Liver (tissue), 9 donors: ENCODE results near the gene RNF112. TPM values are rescaled to one million over a fixed set of nuclear protein-coding genes. Genes with fewer than 3 reads are reported as not detected.

Experiments
- DNase-seq: peaks from one replicate; pipeline ENCODE4 v3.0.0-alpha.2; 2017; ENCODE audit warnings: low spot score
- H3K27ac ChIP-seq, 2 donors: one replicate each; pipeline ENCODE4 v1.7.0; 2013; ENCODE audit warnings: inconsistent platforms in 2 of 2, low read length in 2 of 2, control low read depth in 1 of 2, low read depth in 1 of 2, mild to moderate bottlenecking in 1 of 2
- H3K27me3 ChIP-seq, 4 donors: one replicate each; pipeline versions ENCODE4 v1.6.1 to v1.7.0; 2013; ENCODE audit warnings: low read length in 3 of 4, inconsistent platforms in 1 of 4, mild to moderate bottlenecking in 1 of 4, moderate library complexity in 1 of 4; ENCODE audit not compliant: control insufficient read depth in 4 of 4, insufficient read depth in 4 of 4
- H3K36me3 ChIP-seq, 4 donors: one replicate each; pipeline versions ENCODE4 v1.6.1 to v1.7.0; 2013; ENCODE audit warnings: low read length in 3 of 4, mild to moderate bottlenecking in 3 of 4, low read depth in 1 of 4, moderate library complexity in 1 of 4; ENCODE audit not compliant: control insufficient read depth in 4 of 4, insufficient read depth in 3 of 4
- H3K4me1 ChIP-seq, 4 donors: one replicate each; pipeline versions ENCODE4 v1.6.1 to v1.7.0; 2013; ENCODE audit warnings: low read length in 3 of 4, mild to moderate bottlenecking in 3 of 4, moderate library complexity in 1 of 4; ENCODE audit not compliant: control insufficient read depth in 4 of 4, insufficient read depth in 4 of 4
- H3K4me3 ChIP-seq, 3 donors: one replicate each; pipeline versions ENCODE4 v1.6.1 to v1.7.0; 2013; ENCODE audit warnings: low read length in 3 of 3, control low read depth in 1 of 3, low read depth in 1 of 3, mild to moderate bottlenecking in 1 of 3
- H3K9ac ChIP-seq, 2 donors: one replicate each; pipeline ENCODE4 v1.7.0; 2013; ENCODE audit warnings: low read length in 2 of 2, mild to moderate bottlenecking in 2 of 2, moderate library complexity in 2 of 2, control low read depth in 1 of 2, low read depth in 1 of 2
- H3K9me3 ChIP-seq, 4 donors: one replicate each; pipeline versions ENCODE4 v1.6.1 to v1.7.0; 2013; ENCODE audit warnings: low read length in 3 of 4; ENCODE audit not compliant: control insufficient read depth in 4 of 4
- EGR1 ChIP-seq, 2 donors: IDR thresholded peaks; 2 replicates each; pipeline ENCODE4 v1.6.1; 2016 to 2018; ENCODE audit warnings: antibody characterized with exemption in 2 of 2, low read depth in 2 of 2
- FOXA1 ChIP-seq: IDR thresholded peaks from 2 replicates; pipeline ENCODE4 v1.6.1; 2016; ENCODE audit warnings: antibody characterized with exemption
- FOXA2 ChIP-seq: IDR thresholded peaks from 2 replicates; pipeline ENCODE4 v1.6.1; 2016; ENCODE audit warnings: antibody characterized with exemption
- GABPA ChIP-seq, 2 donors: IDR thresholded peaks in 1 of 2; conservative IDR thresholded peaks in 1 of 2; 2 replicates each; pipeline ENCODE4 v1.6.1; 2016; ENCODE audit warnings: antibody characterized with exemption in 2 of 2, mild to moderate bottlenecking in 1 of 2, moderate library complexity in 1 of 2
- HNF4A ChIP-seq, 2 donors: conservative IDR thresholded peaks; 2 replicates each; pipeline ENCODE4 v1.6.1; 2016; ENCODE audit warnings: antibody characterized with exemption in 2 of 2, mild to moderate bottlenecking in 2 of 2
- HNF4G ChIP-seq: IDR thresholded peaks from 2 replicates; pipeline ENCODE4 v1.6.1; 2016; ENCODE audit warnings: antibody characterized with exemption
- JUND ChIP-seq, 2 donors: IDR thresholded peaks; 2 replicates each; pipeline ENCODE4 v1.6.1; 2016; ENCODE audit warnings: antibody characterized with exemption in 2 of 2
- NR2F2 ChIP-seq: IDR thresholded peaks from 2 replicates; pipeline ENCODE4 v1.6.1; 2016; ENCODE audit warnings: antibody characterized with exemption
- RAD21 ChIP-seq, 2 donors: IDR thresholded peaks; 2 replicates each; pipeline ENCODE4 v1.6.1; 2016; ENCODE audit warnings: antibody characterized with exemption in 2 of 2, mild to moderate bottlenecking in 2 of 2
- RXRA ChIP-seq, 2 donors: IDR thresholded peaks; 2 replicates each; pipeline ENCODE4 v1.6.1; 2017 to 2018; ENCODE audit warnings: antibody characterized with exemption in 2 of 2, mild to moderate bottlenecking in 1 of 2
- SP1 ChIP-seq: IDR thresholded peaks from 2 replicates; pipeline ENCODE4 v1.6.1; 2018; ENCODE audit warnings: antibody characterized with exemption, mild to moderate bottlenecking
- TAF1 ChIP-seq: conservative IDR thresholded peaks from 2 replicates; pipeline ENCODE4 v1.6.1; 2016; ENCODE audit warnings: antibody characterized with exemption, mild to moderate bottlenecking
- YY1 ChIP-seq: IDR thresholded peaks from 2 replicates; pipeline ENCODE4 v1.6.1; 2016; ENCODE audit warnings: antibody characterized with exemption, mild to moderate bottlenecking
- WGBS: extraction: QIAGEN DNeasy Blood & Tissue Kit; methylation state at CpG from one replicate; pipeline ENCODE4 v1.1.7; 2013; 5-methylcytosine and 5-hydroxymethylcytosine counted together
- polyA plus RNA-seq, 2 donors: library from polyadenylated mRNA; stranded (reverse) in 1 of 2; unstranded in 1 of 2; fragments of 200-250 nt in 1 of 2; fragments of >200 nt in 1 of 2; fragmentation: Nextera tagmentation in 1 of 2; extraction: Ambion mirVana in 1 of 2; gene quantifications; one replicate each; pipeline versions ENCODE4 v1.2.1 to v1.2.3, GENCODE V29; 2013 to 2015
- total RNA-seq, 2 donors: library from RNA; depleted of rRNA; stranded (reverse); fragments of >200 nt; gene quantifications; one replicate each; pipeline ENCODE4 v1.2.3, GENCODE V29; 2014
- TF ChIP-seq, protein P1 (sequence below): IDR thresholded peaks from 2 replicates; pipeline ENCODE4 v1.6.1; 2016; ENCODE audit warnings: antibody characterized with exemption
- TF ChIP-seq, protein P2 (sequence below): IDR thresholded peaks from 2 replicates; pipeline ENCODE4 v1.6.1; 2016; ENCODE audit warnings: antibody characterized with exemption
- TF ChIP-seq, protein P3 (sequence below): fragments of 150-350 bp; IDR thresholded peaks from 2 replicates; pipeline ENCODE4 v1.5.1; 2017; ENCODE audit warnings: improper control_type of control experiment, low read depth, low read length; ENCODE audit not compliant: missing input control
- TF ChIP-seq, protein P4 (sequence below): IDR thresholded peaks from 2 replicates; pipeline ENCODE4 v1.6.1; 2016; ENCODE audit warnings: antibody characterized with exemption
- donor health status: healthy.
- donor health status: healthy.
- donor health status: healthy.
- donor health status: healthy.
- donor health status: healthy.

RNF112 gene
- total and polyA plus RNA-seq, 4 donors: 0.04 to 0.42 (median 0.20) TPM

DNA sequence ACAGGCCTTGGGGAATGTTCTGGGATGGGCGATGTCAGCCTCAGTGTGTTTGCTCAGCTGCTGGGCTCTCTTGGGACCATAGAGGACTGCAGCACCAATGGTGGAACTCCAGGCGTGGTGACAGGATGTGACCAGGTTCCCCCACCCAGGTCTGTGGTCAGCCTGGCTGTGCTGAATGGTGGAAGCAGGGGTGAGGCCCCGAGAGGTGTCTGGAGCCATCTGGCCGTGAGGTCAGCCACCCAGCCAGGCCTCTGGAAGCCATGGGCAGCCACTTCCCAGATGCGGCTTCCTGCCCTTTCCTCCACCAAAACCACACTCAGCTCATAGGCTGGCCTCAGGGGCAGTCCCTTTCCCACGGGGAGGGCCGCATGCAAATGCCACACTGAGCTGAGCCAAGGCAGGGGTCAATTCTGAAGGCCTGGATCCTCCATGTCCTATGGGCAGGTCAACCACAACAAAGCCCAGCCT lies 40.5 kb upstream of the RNF112 start:
- TF ChIP-seq RXRA (IDR thresholded peaks at IDR 0.05) (peak in 1 of 2 donors; percentile 13), JUND (IDR thresholded peaks at IDR 0.05) (no peak)
- Histone ChIP-seq H3K27ac (no peak overlapping the region), H3K9me3 (no peaks in the 10 kb centered on the region), H3K4me3 (no peak overlapping the region), H3K9ac (no peak overlapping the region), H3K27me3 (no peaks in the 10 kb centered on the region), H3K36me3 (no peaks in the 10 kb centered on the region), H3K4me1 (peaks cover 0 to 4% (median under 1%) of the 10 kb centered on the region in 4 donors)
- peak; percentile 32 for DNase-seq
- 73% methylated on average over 7 of the region's 7 CpGs for WGBS

DNA sequence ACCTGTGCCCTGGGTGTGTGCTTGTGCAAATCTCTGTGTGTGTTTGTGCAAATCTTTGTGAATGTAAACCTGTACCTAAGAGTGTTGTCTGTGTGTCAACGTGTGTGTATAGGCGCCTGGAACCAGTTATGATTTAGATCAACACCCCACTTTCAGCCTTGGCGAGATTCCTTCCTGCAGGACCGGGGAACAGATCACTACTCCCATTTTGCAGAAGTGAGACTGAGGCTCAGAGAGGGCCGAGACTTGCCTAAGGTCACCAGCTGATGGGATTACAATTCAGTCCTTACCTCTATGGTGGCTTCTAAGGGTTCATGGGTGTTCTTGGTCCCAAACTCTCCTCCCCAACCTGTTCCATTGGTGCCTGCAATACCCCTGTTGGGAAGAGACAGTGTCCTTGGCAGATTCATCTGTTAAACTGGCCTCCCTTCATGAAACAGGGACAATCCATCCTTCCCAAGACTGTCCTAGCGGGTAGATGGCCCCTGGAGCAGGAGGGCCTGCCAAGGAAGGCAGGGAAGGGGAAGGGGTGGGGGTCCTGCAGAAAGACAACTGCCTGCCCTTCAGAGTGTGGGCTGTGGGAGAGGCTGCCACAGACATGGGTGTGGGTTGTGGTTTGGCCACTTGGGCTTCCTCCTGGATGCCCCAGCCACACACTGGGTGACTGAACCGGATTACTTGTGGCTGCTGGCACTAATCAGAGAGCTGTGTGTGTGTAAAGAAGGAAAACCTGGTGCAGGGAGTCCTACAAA lies 39.6 kb upstream of the RNF112 start:
- no peak for TF ChIP-seq RAD21 (IDR thresholded peaks at IDR 0.05)
- TF ChIP-seq, protein P1, sequence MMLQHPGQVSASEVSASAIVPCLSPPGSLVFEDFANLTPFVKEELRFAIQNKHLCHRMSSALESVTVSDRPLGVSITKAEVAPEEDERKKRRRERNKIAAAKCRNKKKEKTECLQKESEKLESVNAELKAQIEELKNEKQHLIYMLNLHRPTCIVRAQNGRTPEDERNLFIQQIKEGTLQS: no peak
- TF ChIP-seq YY1: no peak
- no peak for TF ChIP-seq FOXA2
- TF ChIP-seq, protein P2, sequence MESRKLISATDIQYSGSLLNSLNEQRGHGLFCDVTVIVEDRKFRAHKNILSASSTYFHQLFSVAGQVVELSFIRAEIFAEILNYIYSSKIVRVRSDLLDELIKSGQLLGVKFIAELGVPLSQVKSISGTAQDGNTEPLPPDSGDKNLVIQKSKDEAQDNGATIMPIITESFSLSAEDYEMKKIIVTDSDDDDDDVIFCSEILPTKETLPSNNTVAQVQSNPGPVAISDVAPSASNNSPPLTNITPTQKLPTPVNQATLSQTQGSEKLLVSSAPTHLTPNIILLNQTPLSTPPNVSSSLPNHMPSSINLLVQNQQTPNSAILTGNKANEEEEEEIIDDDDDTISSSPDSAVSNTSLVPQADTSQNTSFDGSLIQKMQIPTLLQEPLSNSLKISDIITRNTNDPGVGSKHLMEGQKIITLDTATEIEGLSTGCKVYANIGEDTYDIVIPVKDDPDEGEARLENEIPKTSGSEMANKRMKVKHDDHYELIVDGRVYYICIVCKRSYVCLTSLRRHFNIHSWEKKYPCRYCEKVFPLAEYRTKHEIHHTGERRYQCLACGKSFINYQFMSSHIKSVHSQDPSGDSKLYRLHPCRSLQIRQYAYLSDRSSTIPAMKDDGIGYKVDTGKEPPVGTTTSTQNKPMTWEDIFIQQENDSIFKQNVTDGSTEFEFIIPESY: no peak
- no peak for TF ChIP-seq TAF1
- TF ChIP-seq RXRA (IDR thresholded peaks at IDR 0.05): no peak
- no peak for TF ChIP-seq HNF4G
- no peak overlapping the region for H3K9ac ChIP-seq
- H3K36me3 ChIP-seq: no peaks in the 10 kb centered on the region
- no peak overlapping the region for H3K4me3 ChIP-seq
- DNase-seq: peak; percentile 12
- no peaks in the 10 kb centered on the region for H3K9me3 ChIP-seq
- 90% methylated on average over 7 of the region's 7 CpGs for WGBS
- H3K4me1 ChIP-seq: peaks cover 0 to 4% (median under 1%) of the 10 kb centered on the region in 4 donors
- no peaks in the 10 kb centered on the region for H3K27me3 ChIP-seq
- no peak overlapping the region for H3K27ac ChIP-seq

DNA sequence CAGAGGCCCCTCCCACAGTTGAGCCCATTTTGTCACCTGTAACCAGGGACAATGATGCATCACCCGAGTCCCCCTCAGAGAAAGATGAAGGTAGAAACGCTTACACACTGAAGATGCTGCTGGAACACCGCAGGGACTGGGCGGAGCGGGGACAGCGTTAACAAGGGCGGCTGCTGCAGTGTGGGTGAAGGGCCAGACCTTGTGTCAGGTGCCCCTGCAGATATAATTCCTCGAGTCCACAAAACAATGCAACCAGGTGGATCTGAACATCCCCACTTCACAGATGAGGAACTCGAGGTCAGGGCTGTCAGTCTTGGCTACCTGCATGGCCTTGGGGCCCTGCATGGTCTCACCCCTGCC lies 39.0 kb upstream of the RNF112 start:
- no peak overlapping the region for H3K4me3 ChIP-seq
- TF ChIP-seq EGR1 (IDR thresholded peaks at IDR 0.05; ENCODE audit: low read depth in 2 of 2) (no peak), GABPA (IDR thresholded peaks at IDR 0.05 in 1 of 2, conservative IDR thresholded peaks at IDR 0.05 in 1 of 2) (no peak), FOXA1 (no peak), TAF1 (no peak), RAD21 (IDR thresholded peaks at IDR 0.05) (no peak), YY1 (no peak), HNF4A (conservative IDR thresholded peaks at IDR 0.05) (no peak), NR2F2 (no peak), SP1 (no peak)
- TF ChIP-seq, protein P3, sequence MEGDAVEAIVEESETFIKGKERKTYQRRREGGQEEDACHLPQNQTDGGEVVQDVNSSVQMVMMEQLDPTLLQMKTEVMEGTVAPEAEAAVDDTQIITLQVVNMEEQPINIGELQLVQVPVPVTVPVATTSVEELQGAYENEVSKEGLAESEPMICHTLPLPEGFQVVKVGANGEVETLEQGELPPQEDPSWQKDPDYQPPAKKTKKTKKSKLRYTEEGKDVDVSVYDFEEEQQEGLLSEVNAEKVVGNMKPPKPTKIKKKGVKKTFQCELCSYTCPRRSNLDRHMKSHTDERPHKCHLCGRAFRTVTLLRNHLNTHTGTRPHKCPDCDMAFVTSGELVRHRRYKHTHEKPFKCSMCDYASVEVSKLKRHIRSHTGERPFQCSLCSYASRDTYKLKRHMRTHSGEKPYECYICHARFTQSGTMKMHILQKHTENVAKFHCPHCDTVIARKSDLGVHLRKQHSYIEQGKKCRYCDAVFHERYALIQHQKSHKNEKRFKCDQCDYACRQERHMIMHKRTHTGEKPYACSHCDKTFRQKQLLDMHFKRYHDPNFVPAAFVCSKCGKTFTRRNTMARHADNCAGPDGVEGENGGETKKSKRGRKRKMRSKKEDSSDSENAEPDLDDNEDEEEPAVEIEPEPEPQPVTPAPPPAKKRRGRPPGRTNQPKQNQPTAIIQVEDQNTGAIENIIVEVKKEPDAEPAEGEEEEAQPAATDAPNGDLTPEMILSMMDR: no peak
- TF ChIP-seq, protein P1: no peak
- TF ChIP-seq, protein P4, sequence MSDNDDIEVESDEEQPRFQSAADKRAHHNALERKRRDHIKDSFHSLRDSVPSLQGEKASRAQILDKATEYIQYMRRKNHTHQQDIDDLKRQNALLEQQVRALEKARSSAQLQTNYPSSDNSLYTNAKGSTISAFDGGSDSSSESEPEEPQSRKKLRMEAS: no peak
- TF ChIP-seq, protein P2: no peak
- no peaks in the 10 kb centered on the region for H3K27me3 ChIP-seq
- 91% methylated on average over 9 of the region's 9 CpGs for WGBS
- no peak for DNase-seq
- H3K9ac ChIP-seq: no peak overlapping the region
- H3K4me1 ChIP-seq: peaks cover 3 to 7% (median 3%) of the 10 kb centered on the region in 4 donors
- no peaks in the 10 kb centered on the region for H3K9me3 ChIP-seq
- no peaks in the 10 kb centered on the region for H3K36me3 ChIP-seq
- H3K27ac ChIP-seq: no peak overlapping the region
